ENCODE results near the gene TMEM117.

DNA sequence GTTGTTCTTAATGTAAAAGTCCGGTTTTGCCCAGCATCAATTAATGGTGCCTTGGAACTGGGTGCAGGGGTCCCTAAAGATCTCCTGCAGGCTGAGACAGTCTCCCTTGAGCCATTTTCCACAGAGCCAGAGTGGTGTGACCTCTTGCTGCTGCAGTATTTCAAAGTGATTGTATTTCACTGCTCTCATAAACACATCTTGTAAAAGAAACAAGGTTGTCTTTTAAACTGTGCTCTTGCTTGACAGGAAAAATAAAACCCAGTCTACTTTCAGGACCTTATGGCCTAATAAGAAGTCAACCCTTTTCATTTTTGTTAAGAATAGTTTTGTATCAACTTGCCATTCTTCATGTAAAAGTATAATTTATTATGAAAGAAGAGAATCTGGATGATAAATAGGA, 44.7 kb downstream of the TMEM117 start:
- TF ChIP-seq EZH2phosphoT487 (IDR thresholded peaks at IDR 0.05; ENCODE audit: borderline replicate concordance, low read depth, low read length), result no peak
- TF ChIP-seq, protein P1, sequence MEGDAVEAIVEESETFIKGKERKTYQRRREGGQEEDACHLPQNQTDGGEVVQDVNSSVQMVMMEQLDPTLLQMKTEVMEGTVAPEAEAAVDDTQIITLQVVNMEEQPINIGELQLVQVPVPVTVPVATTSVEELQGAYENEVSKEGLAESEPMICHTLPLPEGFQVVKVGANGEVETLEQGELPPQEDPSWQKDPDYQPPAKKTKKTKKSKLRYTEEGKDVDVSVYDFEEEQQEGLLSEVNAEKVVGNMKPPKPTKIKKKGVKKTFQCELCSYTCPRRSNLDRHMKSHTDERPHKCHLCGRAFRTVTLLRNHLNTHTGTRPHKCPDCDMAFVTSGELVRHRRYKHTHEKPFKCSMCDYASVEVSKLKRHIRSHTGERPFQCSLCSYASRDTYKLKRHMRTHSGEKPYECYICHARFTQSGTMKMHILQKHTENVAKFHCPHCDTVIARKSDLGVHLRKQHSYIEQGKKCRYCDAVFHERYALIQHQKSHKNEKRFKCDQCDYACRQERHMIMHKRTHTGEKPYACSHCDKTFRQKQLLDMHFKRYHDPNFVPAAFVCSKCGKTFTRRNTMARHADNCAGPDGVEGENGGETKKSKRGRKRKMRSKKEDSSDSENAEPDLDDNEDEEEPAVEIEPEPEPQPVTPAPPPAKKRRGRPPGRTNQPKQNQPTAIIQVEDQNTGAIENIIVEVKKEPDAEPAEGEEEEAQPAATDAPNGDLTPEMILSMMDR (conservative IDR thresholded peaks at IDR 0.05; ENCODE audit: low read length), result no peak

Measured in OCI-LY7 (cell line).